Measurements from ENCODE around the gene SHISAL2A.
A peak's percentile ranks its signal among the peaks of the same experiment; 100 is the strongest.

SHISAL2A gene

GRCh38 chr1:52660807-52661206, 27.8 kb downstream of the SHISAL2A start:
- DNase-seq (ENCODE audit: low spot score) (no peak), ATAC-seq (ENCODE audit: low read depth) (no peak)
- peak overlapping the region; percentile 43 for H3K27ac ChIP-seq (ENCODE audit: poor library complexity, severe bottlenecking)
- no peaks in the 10 kb centered on the region for H3K9me3 ChIP-seq (ENCODE audit: severe bottlenecking)
- H3K4me1 ChIP-seq (ENCODE audit: insufficient read depth, poor library complexity, severe bottlenecking): peaks cover 41% of the 10 kb centered on the region
- no peaks in the 10 kb centered on the region for H3K36me3 ChIP-seq (ENCODE audit: low read depth)
- no peak for TF ChIP-seq CTCF (IDR thresholded peaks at IDR 0.05; ENCODE audit: poor library complexity, severe bottlenecking)
- H3K27me3 ChIP-seq (ENCODE audit: insufficient read depth, poor library complexity, severe bottlenecking): no peaks in the 10 kb centered on the region
- H3K4me3 ChIP-seq (ENCODE audit: severe bottlenecking): no peak overlapping the region

- ATAC-seq (ENCODE audit: low read depth): peak; percentile 86
- H3K27ac ChIP-seq (ENCODE audit: poor library complexity, severe bottlenecking): peak overlapping the region; percentile 87
- TF ChIP-seq CTCF (IDR thresholded peaks at IDR 0.05; ENCODE audit: poor library complexity, severe bottlenecking): no peak
- no peak overlapping the region for H3K4me3 ChIP-seq (ENCODE audit: severe bottlenecking)
- no peak for DNase-seq (ENCODE audit: low spot score)
- no peaks in the 10 kb centered on the region for H3K9me3 ChIP-seq (ENCODE audit: severe bottlenecking)
- no peaks in the 10 kb centered on the region for H3K27me3 ChIP-seq (ENCODE audit: insufficient read depth, poor library complexity, severe bottlenecking)
- H3K4me1 ChIP-seq (ENCODE audit: insufficient read depth, poor library complexity, severe bottlenecking): peaks cover 46% of the 10 kb centered on the region
- H3K36me3 ChIP-seq (ENCODE audit: low read depth): no peaks in the 10 kb centered on the region
These were observed 29.8 kb downstream of the SHISAL2A start for GRCh38 chr1:52662645-52663313.

- peaks cover 49% of the 10 kb centered on the region for H3K4me1 ChIP-seq (ENCODE audit: insufficient read depth, poor library complexity, severe bottlenecking)
- no peak for DNase-seq (ENCODE audit: low spot score)
- no peak for ATAC-seq (ENCODE audit: low read depth)
- H3K36me3 ChIP-seq (ENCODE audit: low read depth): no peaks in the 10 kb centered on the region
- no peak for TF ChIP-seq CTCF (IDR thresholded peaks at IDR 0.05; ENCODE audit: poor library complexity, severe bottlenecking)
- H3K27ac ChIP-seq (ENCODE audit: poor library complexity, severe bottlenecking): peak overlapping the region; percentile 87
- no peak overlapping the region for H3K4me3 ChIP-seq (ENCODE audit: severe bottlenecking)
- H3K9me3 ChIP-seq (ENCODE audit: severe bottlenecking): no peaks in the 10 kb centered on the region
- H3K27me3 ChIP-seq (ENCODE audit: insufficient read depth, poor library complexity, severe bottlenecking): no peaks in the 10 kb centered on the region
These were observed 30.7 kb downstream of the SHISAL2A start for GRCh38 chr1:52663716-52664115.

- TF ChIP-seq CTCF (IDR thresholded peaks at IDR 0.05; ENCODE audit: poor library complexity, severe bottlenecking): no peak
- Histone ChIP-seq H3K4me3 (ENCODE audit: severe bottlenecking) (no peak overlapping the region), H3K9me3 (ENCODE audit: severe bottlenecking) (no peaks in the 10 kb centered on the region), H3K4me1 (ENCODE audit: insufficient read depth, poor library complexity, severe bottlenecking) (peaks cover 45% of the 10 kb centered on the region), H3K27ac (ENCODE audit: poor library complexity, severe bottlenecking) (peak overlapping the region; percentile 87), H3K27me3 (ENCODE audit: insufficient read depth, poor library complexity, severe bottlenecking) (no peaks in the 10 kb centered on the region), H3K36me3 (ENCODE audit: low read depth) (no peaks in the 10 kb centered on the region)
- ATAC-seq (ENCODE audit: low read depth) (peak; percentile 65), DNase-seq (ENCODE audit: low spot score) (peak; percentile 83)
These were observed 32.3 kb downstream of the SHISAL2A start for GRCh38 chr1:52665006-52665941.
